Measurements from ENCODE around the gene OR1C1.
"Not testable (repeated sequence)": the region's sequence is repeated elsewhere in the genome, so short reads cannot be mapped to it uniquely, and the experiment has no call there.

The OR1C1 gene

GRCh38 chr1:247746391-247746935 is 13.9 kb downstream of the OR1C1 start:
- no peaks in the 10 kb centered on the region for H3K4me1 ChIP-seq
- no peak for DNase-seq
- H3K4me3 ChIP-seq (ENCODE audit: low read depth, low read length) = no peak overlapping the region
- no peaks in the 10 kb centered on the region for H3K36me3 ChIP-seq
- H3K9me3 ChIP-seq = no peaks in the 10 kb centered on the region; the same call in 1 of the 2 replicates
- no peak for TF ChIP-seq CTCF (IDR thresholded peaks at IDR 0.05; ENCODE audit: low read depth, low read length)
- H3K27me3 ChIP-seq = no peaks in the 10 kb centered on the region

- not testable (repeated sequence) for DNase-seq; H3K4me1 ChIP-seq; H3K36me3 ChIP-seq; H3K9me3 ChIP-seq; H3K27me3 ChIP-seq; H3K4me3 ChIP-seq (ENCODE audit: low read depth, low read length)
Observed at GRCh38 chr1:247742215-247742760, 18.1 kb downstream of the OR1C1 start.

GRCh38 chr1:247741756-247742155 is 18.6 kb downstream of the OR1C1 start:
- no peaks in the 10 kb centered on the region for H3K9me3 ChIP-seq
- no peaks in the 10 kb centered on the region for H3K36me3 ChIP-seq
- H3K27me3 ChIP-seq = no peaks in the 10 kb centered on the region
- no peaks in the 10 kb centered on the region for H3K4me1 ChIP-seq
- no peak for DNase-seq
- H3K4me3 ChIP-seq (ENCODE audit: low read depth, low read length) = no peak overlapping the region
- TF ChIP-seq CTCF (IDR thresholded peaks at IDR 0.05; ENCODE audit: low read depth, low read length) = no peak

GRCh38 chr1:247740721-247741120 is 19.6 kb downstream of the OR1C1 start:
- Histone ChIP-seq H3K4me3 (ENCODE audit: low read depth, low read length) (no peak overlapping the region), H3K4me1 (no peaks in the 10 kb centered on the region), H3K36me3 (no peaks in the 10 kb centered on the region), H3K9me3 (no peaks in the 10 kb centered on the region), H3K27me3 (no peaks in the 10 kb centered on the region)
- DNase-seq = no peak
- TF ChIP-seq CTCF (IDR thresholded peaks at IDR 0.05; ENCODE audit: low read depth, low read length) = no peak

GRCh38 chr1:247738315-247738714 is 22.0 kb downstream of the OR1C1 start, which contains the start of gene OR14K1:
OR14K1 (plus strand) TSS chr1:247738615; CDS start chr1:247738615, 0 bp downstream.
- Histone ChIP-seq H3K4me1 (no peaks in the 10 kb centered on the region), H3K27me3 (no peaks in the 10 kb centered on the region), H3K9me3 (no peaks in the 10 kb centered on the region), H3K4me3 (ENCODE audit: low read depth, low read length) (no peak within 1 kb of the TSS), H3K36me3 (no peaks in the 10 kb centered on the region)
- DNase-seq = no peak
- no peak for TF ChIP-seq CTCF (IDR thresholded peaks at IDR 0.05; ENCODE audit: low read depth, low read length)

- Histone ChIP-seq H3K27me3 (no peaks in the 10 kb centered on the region), H3K36me3 (no peaks in the 10 kb centered on the region), H3K4me3 (ENCODE audit: low read depth, low read length) (no peak overlapping the region), H3K4me1 (no peaks in the 10 kb centered on the region), H3K9me3 (no peaks in the 10 kb centered on the region)
- no peak for TF ChIP-seq CTCF (IDR thresholded peaks at IDR 0.05; ENCODE audit: low read depth, low read length)
- DNase-seq = no peak
Observed at GRCh38 chr1:247721222-247721621, 39.1 kb downstream of the OR1C1 start.

Measured in BE2C (cell line).